ENCODE measurements around the gene GEMIN7.
"Not testable (repeated sequence)": the region's sequence is repeated elsewhere in the genome, so short reads cannot be mapped to it uniquely, and the experiment has no call there.

The GEMIN7 gene

DNA sequence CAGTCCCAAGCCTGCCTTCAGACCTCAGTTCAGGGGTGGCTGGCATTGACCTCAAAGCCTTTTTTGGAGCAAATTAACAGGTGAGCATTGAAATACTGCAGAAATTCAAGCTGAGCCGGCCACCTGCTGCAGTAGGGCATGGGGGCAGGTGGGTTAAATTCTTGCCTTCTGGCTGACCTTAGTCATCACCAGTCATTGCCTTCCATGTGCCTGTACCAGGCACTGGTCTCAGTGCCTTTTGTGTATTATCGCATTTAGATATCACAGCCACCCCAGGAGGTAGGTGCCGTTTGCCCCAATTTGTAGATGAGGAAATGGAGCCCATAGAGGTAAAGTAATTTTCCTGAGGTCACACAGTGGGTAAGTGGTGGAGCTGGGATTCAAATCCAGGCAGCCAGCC, 21.1 kb downstream of the GEMIN7 start:
- Histone ChIP-seq H3K27me3 (ENCODE audit: insufficient read depth, low read length) (no peaks in the 10 kb centered on the region), H3K36me3 (ENCODE audit: insufficient read depth, low read length) (peaks cover 5% of the 10 kb centered on the region; the same call in 1 of the 2 replicates), H3K9me3 (ENCODE audit: insufficient read depth, low read depth, low read length) (no peaks in the 10 kb centered on the region), H3K4me3 (ENCODE audit: low read length) (no peak overlapping the region), H3K9ac (ENCODE audit: low read depth, low read length) (peak overlapping the region; percentile 47), H3K27ac (ENCODE audit: low read depth, low read length) (no peak overlapping the region), H3K4me1 (ENCODE audit: insufficient read depth, low read length) (peaks cover 49% of the 10 kb centered on the region)
- WGBS: 85% methylated on average over 3 of the region's 3 CpGs

DNA sequence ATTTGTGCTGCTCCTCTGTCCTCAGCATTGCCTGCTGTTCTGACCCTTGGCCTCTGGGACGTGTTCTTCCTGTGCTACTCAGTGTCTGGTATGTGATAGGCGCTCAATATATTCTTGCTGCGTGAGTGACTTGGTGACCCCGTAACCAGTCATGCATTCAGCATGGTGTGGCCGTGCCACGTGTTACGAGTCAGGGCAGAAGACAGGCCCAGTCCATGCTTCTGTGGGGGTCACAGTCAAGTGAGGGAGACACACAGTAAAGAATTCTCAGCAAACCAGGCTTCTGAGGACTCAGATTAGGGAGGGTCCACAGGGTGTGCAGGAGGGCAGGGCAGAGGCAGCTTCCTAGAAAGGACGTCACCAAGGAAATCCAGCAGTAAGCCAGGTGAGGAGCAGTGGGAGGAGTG, 21.8 kb downstream of the GEMIN7 start:
- peaks cover 49% of the 10 kb centered on the region for H3K4me1 ChIP-seq (ENCODE audit: insufficient read depth, low read length)
- 93% methylated on average over 8 of the region's 8 CpGs for WGBS
- no peak overlapping the region; the same call in 1 of the 2 replicates for H3K9ac ChIP-seq (ENCODE audit: low read depth, low read length)
- peaks cover 5% of the 10 kb centered on the region; the same call in 1 of the 2 replicates for H3K36me3 ChIP-seq (ENCODE audit: insufficient read depth, low read length)
- no peaks in the 10 kb centered on the region for H3K27me3 ChIP-seq (ENCODE audit: insufficient read depth, low read length)
- H3K27ac ChIP-seq (ENCODE audit: low read depth, low read length): no peak overlapping the region
- no peaks in the 10 kb centered on the region for H3K9me3 ChIP-seq (ENCODE audit: insufficient read depth, low read depth, low read length)
- H3K4me3 ChIP-seq (ENCODE audit: low read length): no peak overlapping the region

DNA sequence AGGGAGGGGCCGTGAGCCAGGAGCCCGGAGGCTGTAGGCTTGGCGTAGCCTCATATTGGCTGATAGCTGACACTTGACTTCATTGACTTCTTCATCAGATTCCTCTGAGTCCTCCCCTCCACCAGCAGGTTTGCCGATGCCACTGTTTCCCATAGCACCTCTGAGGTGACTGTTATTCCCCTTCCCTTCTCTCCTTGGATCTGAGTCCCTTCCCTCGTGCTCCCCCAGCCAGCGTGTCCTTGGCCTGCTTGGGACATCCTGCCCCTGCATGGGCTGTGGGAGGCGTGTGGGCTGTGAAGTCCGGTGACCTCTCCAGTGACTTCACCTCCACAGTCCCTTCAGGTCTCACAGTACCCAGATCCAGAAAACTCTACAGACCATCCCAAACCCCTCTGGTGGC, 22.7 kb downstream of the GEMIN7 start:
- Histone ChIP-seq H3K9me3 (ENCODE audit: insufficient read depth, low read depth, low read length) (no peaks in the 10 kb centered on the region), H3K4me3 (ENCODE audit: low read length) (no peak overlapping the region), H3K27ac (ENCODE audit: low read depth, low read length) (no peak overlapping the region), H3K4me1 (ENCODE audit: insufficient read depth, low read length) (peaks cover 49% of the 10 kb centered on the region), H3K27me3 (ENCODE audit: insufficient read depth, low read length) (no peaks in the 10 kb centered on the region), H3K36me3 (ENCODE audit: insufficient read depth, low read length) (peaks cover 5% of the 10 kb centered on the region; the same call in 1 of the 2 replicates), H3K9ac (ENCODE audit: low read depth, low read length) (no peak overlapping the region; the same call in 1 of the 2 replicates)
- WGBS: 90% methylated on average over 8 of the region's 8 CpGs

DNA sequence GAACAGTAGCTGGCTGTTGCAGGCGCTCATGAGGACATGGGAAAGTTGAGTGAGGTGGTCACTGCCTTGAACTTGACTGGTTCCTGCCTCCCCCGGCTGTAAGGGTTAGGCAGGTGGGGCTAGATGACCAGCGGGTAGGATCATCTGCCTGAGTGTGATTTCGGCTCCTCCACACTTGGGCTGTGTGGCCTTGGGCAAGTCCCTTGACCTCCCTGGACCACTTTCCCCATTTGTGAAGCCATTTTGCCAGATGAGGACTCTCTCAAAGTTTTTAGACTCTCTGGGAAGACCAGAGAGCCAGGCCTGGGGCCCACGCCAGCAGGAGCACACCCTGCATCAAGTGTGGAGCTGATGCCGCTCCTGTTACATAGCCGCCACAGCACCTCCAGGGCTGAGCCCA, 23.4 kb downstream of the GEMIN7 start:
- H3K4me3 ChIP-seq (ENCODE audit: low read length): no peak overlapping the region
- WGBS: 93% methylated on average over 7 of the region's 7 CpGs
- no peak overlapping the region for H3K27ac ChIP-seq (ENCODE audit: low read depth, low read length)

DNA sequence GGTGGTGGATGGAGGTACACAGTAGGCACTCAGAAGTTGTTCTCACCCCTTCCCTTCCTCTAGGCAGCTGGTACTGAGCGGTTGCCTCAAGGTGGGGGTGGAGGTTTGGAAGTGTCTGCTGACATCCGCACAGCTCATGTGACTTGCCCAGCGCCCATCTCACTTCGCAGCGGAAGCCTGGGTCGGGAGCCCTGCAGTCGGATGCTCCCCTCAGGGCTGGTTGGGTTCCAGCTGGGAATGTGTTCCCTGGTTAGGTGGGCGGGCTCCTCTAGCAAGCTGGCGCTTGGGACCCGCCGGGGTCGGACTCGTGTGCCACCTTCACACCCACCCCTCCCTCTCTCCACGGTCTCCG, 24.1 kb downstream of the GEMIN7 start:
- H3K9ac ChIP-seq (ENCODE audit: low read depth, low read length): no peak overlapping the region
- 57% methylated on average over 15 of the region's 15 CpGs for WGBS
- peaks cover 5% of the 10 kb centered on the region; the same call in 1 of the 2 replicates for H3K36me3 ChIP-seq (ENCODE audit: insufficient read depth, low read length)
- no peaks in the 10 kb centered on the region for H3K9me3 ChIP-seq (ENCODE audit: insufficient read depth, low read depth, low read length)
- H3K4me3 ChIP-seq (ENCODE audit: low read length): no peak overlapping the region
- no peaks in the 10 kb centered on the region for H3K27me3 ChIP-seq (ENCODE audit: insufficient read depth, low read length)
- H3K4me1 ChIP-seq (ENCODE audit: insufficient read depth, low read length): peaks cover 39% of the 10 kb centered on the region
- no peak overlapping the region for H3K27ac ChIP-seq (ENCODE audit: low read depth, low read length)

More for the DNA sequence above, 23.4 kb downstream of the GEMIN7 start:
- H3K4me1 ChIP-seq (ENCODE audit: insufficient read depth, low read length): peaks cover 46% of the 10 kb centered on the region
- no peak overlapping the region; the same call in 1 of the 2 replicates for H3K9ac ChIP-seq (ENCODE audit: low read depth, low read length)
- no peaks in the 10 kb centered on the region for H3K27me3 ChIP-seq (ENCODE audit: insufficient read depth, low read length)
- peaks cover 5% of the 10 kb centered on the region; the same call in 1 of the 2 replicates for H3K36me3 ChIP-seq (ENCODE audit: insufficient read depth, low read length)
- H3K9me3 ChIP-seq (ENCODE audit: insufficient read depth, low read depth, low read length): no peaks in the 10 kb centered on the region

DNA sequence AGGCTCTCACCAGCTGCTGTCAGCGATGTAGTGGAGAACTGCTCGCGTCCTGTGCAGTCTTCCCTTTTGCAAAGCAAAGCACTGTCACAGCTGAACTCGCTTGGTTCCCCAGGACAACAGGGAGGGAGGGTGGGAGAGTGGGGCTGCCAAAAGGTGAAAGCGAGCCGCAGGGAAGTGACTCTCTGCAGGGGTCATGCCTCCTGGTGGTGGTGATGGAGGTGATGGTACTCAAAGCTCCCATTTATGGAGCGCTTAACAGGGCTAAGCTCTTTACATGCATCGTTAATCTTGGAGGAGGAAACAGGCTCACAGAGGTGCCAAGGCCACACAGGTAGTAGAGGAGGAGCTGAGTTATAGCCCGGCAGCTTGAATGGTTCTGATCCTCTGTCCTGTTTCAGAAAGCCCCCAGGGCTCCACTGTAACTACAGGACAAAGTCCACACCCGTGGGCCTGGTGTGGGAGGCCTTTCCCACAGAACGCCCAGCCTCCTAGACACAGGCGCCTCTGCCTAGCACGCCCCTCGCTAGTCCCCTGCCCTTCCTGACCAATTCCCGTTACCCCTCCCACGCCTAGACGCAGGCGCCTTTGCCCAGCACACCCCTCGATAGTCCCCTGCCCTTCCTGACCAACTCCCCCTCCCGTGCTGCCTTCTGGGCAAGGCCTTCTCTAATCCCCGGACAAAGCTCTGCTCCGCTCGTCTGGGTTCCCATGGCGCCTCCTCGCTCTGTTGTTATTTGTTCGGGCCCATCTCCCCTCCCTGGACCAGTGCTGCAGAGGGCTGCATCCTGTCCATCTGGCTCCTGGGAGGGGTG, 24.7 kb downstream of the GEMIN7 start:
- Histone ChIP-seq H3K9ac (ENCODE audit: low read depth, low read length) (no peak overlapping the region), H3K27me3 (ENCODE audit: insufficient read depth, low read length) (no peaks in the 10 kb centered on the region), H3K4me3 (ENCODE audit: low read length) (no peak overlapping the region), H3K9me3 (ENCODE audit: insufficient read depth, low read depth, low read length) (no peaks in the 10 kb centered on the region), H3K36me3 (ENCODE audit: insufficient read depth, low read length) (peaks cover 5% of the 10 kb centered on the region; the same call in 1 of the 2 replicates), H3K27ac (ENCODE audit: low read depth, low read length) (no peak overlapping the region), H3K4me1 (ENCODE audit: insufficient read depth, low read length) (peaks cover 34% of the 10 kb centered on the region)
- WGBS: 50% methylated on average over 26 of the region's 26 CpGs

DNA sequence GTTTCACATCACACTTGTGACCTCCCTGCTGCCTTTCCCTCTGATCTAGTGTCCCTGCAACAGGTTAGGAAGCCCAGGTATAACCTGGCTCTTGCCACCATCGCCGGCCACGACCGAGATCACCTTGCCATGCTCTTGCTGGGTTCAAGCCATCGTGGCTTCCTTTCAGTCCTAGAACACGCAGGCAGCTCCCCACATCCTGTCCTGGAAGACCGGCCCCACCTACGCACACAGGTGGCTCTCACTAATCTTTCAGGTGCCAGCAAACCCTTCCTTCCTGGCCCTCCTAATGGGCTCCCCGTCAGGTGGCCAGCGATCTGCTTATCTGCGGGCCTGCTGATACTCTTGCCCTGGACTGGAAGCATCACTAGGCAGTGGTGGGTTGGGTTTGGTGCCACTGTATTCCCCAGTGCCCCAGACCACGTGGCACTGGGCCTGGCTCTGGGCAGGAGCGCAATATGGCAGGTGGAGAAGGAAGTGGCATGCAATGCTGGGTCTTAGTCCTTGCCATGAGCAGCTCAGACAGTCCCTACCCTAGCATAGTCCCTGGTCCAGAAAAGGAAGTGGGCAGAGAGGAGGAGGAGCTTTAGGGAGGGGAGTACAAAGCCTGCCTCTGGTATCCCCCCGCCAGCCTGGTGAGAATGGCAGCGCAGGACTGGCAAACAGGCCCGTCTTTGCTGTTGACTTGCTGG, 25.7 kb downstream of the GEMIN7 start:
- H3K9ac ChIP-seq (ENCODE audit: low read depth, low read length): no peak overlapping the region
- H3K9me3 ChIP-seq (ENCODE audit: insufficient read depth, low read depth, low read length): no peaks in the 10 kb centered on the region
- H3K4me1 ChIP-seq (ENCODE audit: insufficient read depth, low read length): peaks cover 24% of the 10 kb centered on the region
- no peak overlapping the region for H3K27ac ChIP-seq (ENCODE audit: low read depth, low read length)
- no peak overlapping the region for H3K4me3 ChIP-seq (ENCODE audit: low read length)
- H3K27me3 ChIP-seq (ENCODE audit: insufficient read depth, low read length): no peaks in the 10 kb centered on the region
- H3K36me3 ChIP-seq (ENCODE audit: insufficient read depth, low read length): peaks cover 5% of the 10 kb centered on the region; the same call in 1 of the 2 replicates
- 92% methylated on average over 16 of the region's 16 CpGs for WGBS

DNA sequence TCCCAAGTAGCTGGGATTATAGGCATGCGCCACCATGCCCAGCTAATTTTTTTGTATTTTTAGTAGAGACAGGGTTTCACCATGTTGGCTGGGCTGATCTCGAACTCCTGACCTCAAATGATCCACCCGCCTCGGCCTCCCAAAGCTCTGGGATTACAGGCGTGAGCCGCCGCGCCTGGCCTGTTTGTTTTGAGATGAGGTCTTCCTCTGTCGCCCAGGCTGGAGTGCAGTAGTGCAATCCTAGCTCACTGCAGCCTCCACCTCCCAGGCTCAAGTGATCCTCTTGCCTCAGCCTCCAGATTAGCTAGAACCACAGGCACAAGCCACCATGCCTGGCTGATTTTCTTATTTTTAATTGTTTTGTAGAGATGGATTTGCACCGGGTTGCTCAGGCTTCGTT, 27.3 kb downstream of the GEMIN7 start:
- not testable (repeated sequence) for H3K27me3 ChIP-seq (ENCODE audit: insufficient read depth, low read length); H3K9me3 ChIP-seq (ENCODE audit: insufficient read depth, low read depth, low read length); H3K27ac ChIP-seq (ENCODE audit: low read depth, low read length); H3K9ac ChIP-seq (ENCODE audit: low read depth, low read length); H3K36me3 ChIP-seq (ENCODE audit: insufficient read depth, low read length); H3K4me3 ChIP-seq (ENCODE audit: low read length)
- WGBS: 98% methylated on average over 11 of the region's 11 CpGs
- H3K4me1 ChIP-seq (ENCODE audit: insufficient read depth, low read length): peaks cover 17% of the 10 kb centered on the region

DNA sequence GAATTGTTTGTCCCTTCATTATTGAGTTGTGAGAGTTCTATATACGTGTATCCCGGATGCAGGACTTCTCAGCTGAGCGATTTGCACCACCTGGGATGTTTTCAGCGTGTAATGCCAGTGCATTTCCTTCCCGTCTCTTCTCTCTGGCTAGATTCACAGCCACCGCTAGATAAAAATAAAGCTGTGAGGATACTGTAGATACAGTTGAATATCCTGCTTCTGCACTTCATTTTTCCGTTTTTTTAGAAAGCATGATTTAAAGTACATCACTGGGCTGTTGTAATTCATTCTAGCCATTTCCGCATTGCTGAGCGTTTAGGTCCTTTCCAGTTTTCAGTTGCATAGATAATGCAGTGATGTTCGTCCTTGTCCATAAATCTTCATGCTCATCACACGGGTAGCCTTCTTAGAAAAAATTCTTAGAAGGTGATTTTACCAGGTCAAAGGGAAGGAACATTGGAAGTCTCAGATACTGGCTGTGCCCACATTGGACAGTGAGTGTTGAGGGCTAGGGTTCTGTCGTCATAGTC, 28.6 kb downstream of the GEMIN7 start:
- Histone ChIP-seq H3K27me3 (ENCODE audit: insufficient read depth, low read length) (no peaks in the 10 kb centered on the region), H3K4me3 (ENCODE audit: low read length) (no peak overlapping the region), H3K27ac (ENCODE audit: low read depth, low read length) (no peak overlapping the region), H3K9me3 (ENCODE audit: insufficient read depth, low read depth, low read length) (no peaks in the 10 kb centered on the region), H3K9ac (ENCODE audit: low read depth, low read length) (no peak overlapping the region), H3K4me1 (ENCODE audit: insufficient read depth, low read length) (peaks cover 12% of the 10 kb centered on the region), H3K36me3 (ENCODE audit: insufficient read depth, low read length) (no peaks in the 10 kb centered on the region)
- WGBS: 96% methylated on average over 12 of the region's 12 CpGs

DNA sequence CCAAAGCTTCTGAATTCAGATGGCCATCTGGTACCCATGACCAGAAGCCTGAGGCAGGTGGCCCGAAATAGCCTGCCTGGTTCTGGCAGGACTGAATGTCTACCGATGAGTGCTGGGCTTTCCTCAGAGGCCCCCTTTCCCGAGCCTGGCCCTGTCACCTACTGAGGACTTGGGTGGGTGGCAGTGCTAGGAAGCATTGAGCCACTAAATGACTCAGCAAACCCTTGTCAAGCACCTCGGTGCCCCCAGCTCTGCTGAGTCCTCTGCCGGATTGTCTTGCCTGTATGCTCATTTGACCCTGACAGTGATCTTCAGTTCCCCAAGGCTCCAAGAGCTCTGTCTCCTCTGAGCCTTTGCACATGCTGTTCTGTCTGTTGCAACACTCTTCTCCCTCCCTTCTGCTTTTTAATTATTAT, 31.8 kb downstream of the GEMIN7 start:
- Histone ChIP-seq H3K4me1 (ENCODE audit: insufficient read depth, low read length) (no peaks in the 10 kb centered on the region), H3K27me3 (ENCODE audit: insufficient read depth, low read length) (no peaks in the 10 kb centered on the region), H3K36me3 (ENCODE audit: insufficient read depth, low read length) (no peaks in the 10 kb centered on the region), H3K4me3 (ENCODE audit: low read length) (no peak overlapping the region), H3K27ac (ENCODE audit: low read depth, low read length) (no peak overlapping the region), H3K9ac (ENCODE audit: low read depth, low read length) (no peak overlapping the region), H3K9me3 (ENCODE audit: insufficient read depth, low read depth, low read length) (no peaks in the 10 kb centered on the region)
- 93% methylated on average over 5 of the region's 5 CpGs for WGBS

DNA sequence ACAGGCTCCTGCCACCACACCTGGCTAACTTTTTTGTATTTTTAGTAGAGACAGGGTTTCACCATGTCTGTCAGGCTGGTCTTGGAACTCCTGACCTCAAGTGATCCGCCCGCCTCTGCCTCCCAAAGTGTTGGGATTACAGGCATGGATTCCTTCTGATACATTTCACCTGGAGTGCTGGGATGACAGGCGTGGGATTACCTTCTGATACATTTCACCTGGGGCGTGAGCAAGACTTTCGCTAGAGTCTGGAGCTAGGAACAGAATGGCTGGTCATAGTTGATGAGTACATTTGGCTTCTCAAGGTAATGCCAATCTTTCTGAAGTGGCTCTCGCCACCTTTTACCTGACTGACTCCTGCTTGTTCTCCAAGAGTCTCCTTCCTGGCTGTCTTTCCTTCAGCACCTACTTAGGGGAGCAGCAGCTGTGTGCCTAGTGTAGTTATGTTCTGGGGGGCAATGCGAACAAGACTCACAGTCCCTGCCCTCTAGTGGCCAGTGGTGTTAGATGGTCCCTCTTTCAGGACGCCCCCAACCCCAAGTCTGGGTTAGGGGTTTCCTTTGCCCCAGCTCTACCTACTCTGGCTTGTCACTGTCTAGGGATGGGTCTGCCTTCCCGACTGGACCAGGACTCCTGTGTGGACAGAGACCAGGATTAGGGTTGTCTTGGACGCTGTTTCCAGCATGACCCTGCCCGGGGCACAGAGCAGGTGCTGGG, 33.2 kb downstream of the GEMIN7 start:
- Histone ChIP-seq H3K4me1 (ENCODE audit: insufficient read depth, low read length) (0 out of 2 replicates have a peak, but pooled peaks cover under 1% of the 10 kb centered on the region), H3K9me3 (ENCODE audit: insufficient read depth, low read depth, low read length) (no peaks in the 10 kb centered on the region), H3K27me3 (ENCODE audit: insufficient read depth, low read length) (no peaks in the 10 kb centered on the region), H3K4me3 (ENCODE audit: low read length) (no peak overlapping the region), H3K9ac (ENCODE audit: low read depth, low read length) (no peak overlapping the region), H3K27ac (ENCODE audit: low read depth, low read length) (no peak overlapping the region), H3K36me3 (ENCODE audit: insufficient read depth, low read length) (no peaks in the 10 kb centered on the region)
- WGBS: 93% methylated on average over 11 of the region's 11 CpGs
